Measurements from ENCODE around the gene RUNX2.

GRCh38 chr6:45476341-45476740 lies 148.2 kb downstream of the RUNX2 start:
- TF ChIP-seq TOX (CRISPR knock-in tag; IDR thresholded peaks at IDR 0.05; ENCODE audit: borderline replicate concordance): no peak
- TF ChIP-seq ZFP3 (CRISPR knock-in tag; IDR thresholded peaks at IDR 0.05): no peak
- no peak for TF ChIP-seq BACH2 (CRISPR knock-in tag; IDR thresholded peaks at IDR 0.05; ENCODE audit: borderline replicate concordance)
- no peak for TF ChIP-seq ARNTL (CRISPR knock-in tag; IDR thresholded peaks at IDR 0.05; ENCODE audit: borderline replicate concordance, low read depth)
- TF ChIP-seq PATZ1 (CRISPR knock-in tag; IDR thresholded peaks at IDR 0.05; ENCODE audit: borderline replicate concordance): no peak
